BJ (cell line): Measurements from ENCODE around the gene RCOR2. TPM values are rescaled to one million over a fixed set of nuclear protein-coding genes. Genes with fewer than 3 reads are reported as not detected.

Experiments
- CTCF ChIA-PET: fragments of 350-600 bp; formaldehyde crosslinking; extraction: SDS; loops from one replicate; lab custom pipeline; 2021; ENCODE audit warnings: antibody characterized with exemption, inconsistent platforms; lab: Yijun Ruan, JAX
- POLR2A ChIA-PET: fragments of 300-600 bp; sonication (Branson Sonifier 250); formaldehyde crosslinking; extraction: SDS; loops from one replicate; lab custom pipeline; 2021; ENCODE audit warnings: antibody characterized with exemption; lab: Charles Lee
- DNase-seq: peaks from one replicate; pipeline ENCODE4 v3.0.0-alpha.2; 2011; ENCODE audit warnings: low read depth
- H3K27me3 ChIP-seq: 2 replicates; pipeline ENCODE4 v1.6.0; 2011; ENCODE audit warnings: low read length; ENCODE audit not compliant: control insufficient read depth, insufficient read depth
- H3K36me3 ChIP-seq: 2 replicates; pipeline ENCODE4 v1.5.1; 2011; ENCODE audit warnings: low read length; ENCODE audit not compliant: control insufficient read depth, insufficient read depth
- H3K4me3 ChIP-seq: 2 replicates; pipeline ENCODE4 v1.5.1; 2011; ENCODE audit warnings: low read depth, mild to moderate bottlenecking, control low read depth, low read length
- polyA plus RNA-seq: library from polyadenylated mRNA; depleted of rRNA; stranded (reverse); fragments of >200 nt; gene quantifications from 2 replicates; pipeline ENCODE4 v1.2.3, GENCODE V29; 2011
- TF ChIP-seq, protein P1 (sequence below): IDR thresholded peaks from 2 replicates; pipeline ENCODE4 v1.5.1; 2011; ENCODE audit warnings: low read depth, mild to moderate bottlenecking, control low read depth, inconsistent platforms, low read length, moderate library complexity; ENCODE audit not compliant: insufficient read depth

Gene RCOR2
- polyA plus RNA-seq, 1 experiment: 2.5 TPM

DNA sequence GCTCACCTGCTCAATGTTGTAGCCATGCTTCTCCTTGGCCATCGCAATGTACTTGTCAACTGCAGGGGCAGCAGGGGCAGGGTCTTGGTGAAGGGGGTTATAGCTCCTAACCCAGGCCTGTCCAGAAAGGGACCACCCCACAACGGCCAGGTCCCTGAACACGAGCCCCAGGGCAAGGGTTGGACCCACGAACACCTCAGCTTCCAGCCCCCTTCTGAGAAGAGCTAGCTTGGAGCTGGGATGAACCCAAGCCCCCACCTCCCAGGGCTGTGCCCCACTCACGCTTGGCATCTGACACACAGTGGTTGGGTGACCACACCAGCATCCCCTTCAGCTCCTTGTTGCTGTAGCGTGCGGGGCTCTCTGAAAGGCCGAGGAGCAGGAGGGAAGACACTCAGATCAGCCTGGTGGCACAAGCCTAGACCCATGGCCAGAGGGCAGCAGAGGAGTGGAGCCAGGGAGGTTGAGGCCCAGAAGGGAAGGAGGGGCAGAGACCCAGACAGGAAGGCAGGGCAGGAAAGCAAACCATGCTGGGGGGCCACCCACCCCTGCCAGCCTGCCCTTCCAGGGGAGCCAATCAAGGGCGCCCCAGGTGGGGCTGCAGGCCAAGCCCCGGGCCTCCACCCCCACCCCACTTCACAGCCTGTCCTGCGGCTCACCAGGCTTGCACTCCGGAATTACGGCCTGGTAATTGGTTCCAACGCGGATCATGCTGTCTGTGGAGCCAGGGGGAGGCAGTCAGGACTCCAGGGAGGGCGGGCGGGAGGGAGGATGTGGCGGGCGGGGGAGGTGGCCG lies 1.9 kb downstream of the RCOR2 start:
- CTCF ChIA-PET: interaction anchor here (1.0 to 3.8 kb wide), 7 partner anchors 8 to 78 kb away, joined by 3 to 15 read pairs (median 4); no protein-coding TSS in a partner anchor
- DNase-seq: no peak
- TF ChIP-seq, protein P1, sequence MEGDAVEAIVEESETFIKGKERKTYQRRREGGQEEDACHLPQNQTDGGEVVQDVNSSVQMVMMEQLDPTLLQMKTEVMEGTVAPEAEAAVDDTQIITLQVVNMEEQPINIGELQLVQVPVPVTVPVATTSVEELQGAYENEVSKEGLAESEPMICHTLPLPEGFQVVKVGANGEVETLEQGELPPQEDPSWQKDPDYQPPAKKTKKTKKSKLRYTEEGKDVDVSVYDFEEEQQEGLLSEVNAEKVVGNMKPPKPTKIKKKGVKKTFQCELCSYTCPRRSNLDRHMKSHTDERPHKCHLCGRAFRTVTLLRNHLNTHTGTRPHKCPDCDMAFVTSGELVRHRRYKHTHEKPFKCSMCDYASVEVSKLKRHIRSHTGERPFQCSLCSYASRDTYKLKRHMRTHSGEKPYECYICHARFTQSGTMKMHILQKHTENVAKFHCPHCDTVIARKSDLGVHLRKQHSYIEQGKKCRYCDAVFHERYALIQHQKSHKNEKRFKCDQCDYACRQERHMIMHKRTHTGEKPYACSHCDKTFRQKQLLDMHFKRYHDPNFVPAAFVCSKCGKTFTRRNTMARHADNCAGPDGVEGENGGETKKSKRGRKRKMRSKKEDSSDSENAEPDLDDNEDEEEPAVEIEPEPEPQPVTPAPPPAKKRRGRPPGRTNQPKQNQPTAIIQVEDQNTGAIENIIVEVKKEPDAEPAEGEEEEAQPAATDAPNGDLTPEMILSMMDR: no peak
- POLR2A ChIA-PET: no interaction called here
- Histone ChIP-seq H3K27me3 (0 out of 2 replicates have a peak, but pooled peaks cover 2% of the 10 kb centered on the region), H3K36me3 (peaks cover 2% of the 10 kb centered on the region), H3K4me3 (no peak overlapping the region)

DNA sequence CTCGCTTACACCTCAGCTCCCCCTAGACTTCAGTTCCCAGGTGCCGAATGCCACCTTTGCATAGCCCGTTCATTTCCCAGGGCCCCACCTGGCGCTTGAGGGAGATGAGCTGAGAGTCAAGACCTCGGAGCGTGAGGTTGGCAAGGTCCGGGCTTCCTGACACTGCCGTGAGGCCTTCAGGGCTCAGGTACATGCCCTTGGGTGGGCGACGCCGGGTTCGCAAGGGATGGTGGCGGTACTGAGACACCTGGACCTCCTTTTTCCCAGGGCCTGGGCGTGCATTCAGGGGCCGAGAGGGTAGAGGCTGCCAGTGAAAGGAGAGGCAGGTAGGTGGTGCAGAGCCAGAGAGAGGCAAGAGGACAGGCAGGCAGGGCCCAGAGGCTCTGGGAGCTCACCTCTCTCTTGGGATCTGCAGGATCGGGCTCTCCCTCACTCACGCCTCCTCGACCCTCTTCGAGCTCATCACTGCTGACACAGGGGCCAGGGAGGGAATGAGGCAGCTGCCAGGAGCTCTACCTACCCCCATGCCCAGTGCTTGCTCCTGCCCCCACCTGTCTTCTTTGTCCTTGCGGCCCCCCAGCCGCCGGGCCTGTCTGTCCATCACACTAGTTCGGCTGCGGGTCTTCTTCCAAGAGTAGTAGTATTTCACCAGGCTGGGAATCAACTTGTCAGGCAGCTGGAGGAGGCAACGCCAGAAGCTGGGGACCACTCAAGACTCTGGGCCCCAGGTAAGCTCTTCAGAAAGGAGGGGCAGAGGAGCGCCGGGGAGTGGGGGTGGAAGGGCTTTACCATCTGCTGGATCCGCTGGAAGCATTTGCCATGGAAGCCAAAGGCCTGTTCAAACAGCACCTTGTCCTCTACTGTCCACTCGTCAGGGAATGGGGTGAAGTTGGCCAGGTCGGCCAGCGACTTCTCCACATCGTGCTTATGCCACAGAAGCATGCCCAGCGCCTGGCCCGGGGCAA lies 2.8 kb downstream of the RCOR2 start:
- ChIA-PET POLR2A (no interaction called here), CTCF (interaction anchor here (1.2 to 3.8 kb wide), 2 partner anchors 8 to 77 kb away, joined by 4 to 13 read pairs; no protein-coding TSS in a partner anchor)

DNA sequence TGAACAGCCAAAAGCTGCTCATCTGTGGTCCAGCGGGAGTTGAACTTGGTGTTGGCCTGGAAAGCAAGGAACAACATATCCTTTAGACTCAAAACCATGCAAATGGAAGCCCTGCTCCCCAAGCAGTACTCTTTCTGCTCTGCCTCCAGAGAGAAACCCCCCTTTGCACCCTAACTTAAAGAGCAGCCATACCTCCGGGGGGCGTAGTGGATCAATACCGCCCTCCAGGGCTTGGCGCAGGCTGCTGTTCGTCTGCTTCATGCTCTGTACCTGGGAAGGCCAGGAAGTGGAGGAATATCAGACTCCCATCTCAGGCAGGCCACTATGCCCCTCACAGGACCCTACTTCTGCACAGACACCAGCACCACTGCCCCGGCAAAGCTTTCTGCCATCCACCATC lies 4.3 kb downstream of the RCOR2 start:
- Histone ChIP-seq H3K36me3 (peaks cover 3% of the 10 kb centered on the region), H3K27me3 (no peaks in the 10 kb centered on the region), H3K4me3 (no peak overlapping the region)
- ChIA-PET CTCF (no interaction called here), POLR2A (no interaction called here)
- TF ChIP-seq, protein P1: no peak
- no peak for DNase-seq

More for the DNA sequence above, 2.8 kb downstream of the RCOR2 start:
- peaks cover 3% of the 10 kb centered on the region for H3K36me3 ChIP-seq
- DNase-seq: no peak
- H3K27me3 ChIP-seq: no peaks in the 10 kb centered on the region
- TF ChIP-seq, protein P1: no peak
- H3K4me3 ChIP-seq: no peak overlapping the region

DNA sequence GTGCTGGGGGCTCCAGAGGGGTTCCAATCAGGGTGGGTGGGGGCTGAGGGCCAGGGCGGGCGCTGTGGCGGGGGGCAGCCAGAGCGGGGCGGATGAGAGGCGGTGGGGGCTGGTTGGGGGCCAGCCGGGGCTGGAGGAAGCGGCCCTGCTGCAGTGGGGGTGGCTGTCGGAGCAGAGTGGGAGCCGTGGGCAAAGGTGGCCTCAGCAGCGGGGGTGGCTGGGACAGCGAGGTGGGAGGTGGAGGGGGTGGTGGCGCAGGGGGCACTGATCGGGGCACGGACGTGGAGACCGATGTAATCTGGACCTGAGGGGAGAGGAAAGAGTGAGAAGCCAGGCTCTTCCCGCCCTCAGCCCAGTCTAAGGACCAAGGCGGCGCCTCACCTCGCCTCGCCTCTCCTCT lies 5.1 kb downstream of the RCOR2 start:
- no peak for DNase-seq
- CTCF ChIA-PET: interaction anchor here (0.5 kb wide), 1 partner anchor 67 kb away, joined by 3 read pairs; no protein-coding TSS in a partner anchor
- no peak overlapping the region for H3K4me3 ChIP-seq
- POLR2A ChIA-PET: no interaction called here
- TF ChIP-seq, protein P1: no peak
- H3K27me3 ChIP-seq: no peaks in the 10 kb centered on the region
- H3K36me3 ChIP-seq: peaks cover 3% of the 10 kb centered on the region
